HL-60 (cell line): ENCODE measurements around the gene FPR1.

Source experiments
- DNase-seq, 2 experiments: peaks; one replicate each; pipeline ENCODE4 v3.0.0-alpha.2; 2010 to 2020; ENCODE audit warnings: low read depth in 1 of 2, low spot score in 1 of 2
- H3K27ac ChIP-seq: fragments of 250-450 bp; sonication (Bioruptor Pico); replicated peaks from 2 replicates; pipeline ENCODE4 v1.5.1; 2020; ENCODE audit warnings: mild to moderate bottlenecking, moderate library complexity
- H3K27me3 ChIP-seq: fragments of 250-450 bp; sonication (Bioruptor Pico); 2 replicates; pipeline ENCODE4 v1.5.1; 2021; ENCODE audit warnings: mild to moderate bottlenecking, moderate library complexity; ENCODE audit not compliant: insufficient read depth, poor library complexity, severe bottlenecking
- H3K4me3 ChIP-seq: replicated peaks from 2 replicates; pipeline ENCODE4 v1.5.1; 2011; ENCODE audit warnings: mild to moderate bottlenecking, control low read depth, low read length; ENCODE audit not compliant: insufficient read depth
- GABPA ChIP-seq: IDR thresholded peaks from 2 replicates; pipeline ENCODE4 v1.6.1; 2012; ENCODE audit warnings: low read depth
- POLR2AphosphoS5 ChIP-seq: IDR thresholded peaks from 2 replicates; pipeline ENCODE4 v1.6.1; 2012; ENCODE audit warnings: low read depth
- REST ChIP-seq: IDR thresholded peaks from 2 replicates; pipeline ENCODE4 v1.6.1; 2012; ENCODE audit warnings: low read depth; ENCODE audit not compliant: insufficient replicate concordance
- SPI1 ChIP-seq: IDR thresholded peaks from 2 replicates; pipeline ENCODE4 v1.6.1; 2012; ENCODE audit warnings: low read depth, mild to moderate bottlenecking, borderline replicate concordance
- TF ChIP-seq, protein P1 (sequence below): IDR thresholded peaks from one replicate; pipeline ENCODE4 v1.5.1; 2011; ENCODE audit warnings: low read length, control low read depth, inconsistent platforms; ENCODE audit not compliant: insufficient read depth

Gene FPR1

GRCh38 chr19:51698296-51698695, 53.4 kb downstream of the FPR1 start:
- no peak for TF ChIP-seq REST
- TF ChIP-seq, protein P1, sequence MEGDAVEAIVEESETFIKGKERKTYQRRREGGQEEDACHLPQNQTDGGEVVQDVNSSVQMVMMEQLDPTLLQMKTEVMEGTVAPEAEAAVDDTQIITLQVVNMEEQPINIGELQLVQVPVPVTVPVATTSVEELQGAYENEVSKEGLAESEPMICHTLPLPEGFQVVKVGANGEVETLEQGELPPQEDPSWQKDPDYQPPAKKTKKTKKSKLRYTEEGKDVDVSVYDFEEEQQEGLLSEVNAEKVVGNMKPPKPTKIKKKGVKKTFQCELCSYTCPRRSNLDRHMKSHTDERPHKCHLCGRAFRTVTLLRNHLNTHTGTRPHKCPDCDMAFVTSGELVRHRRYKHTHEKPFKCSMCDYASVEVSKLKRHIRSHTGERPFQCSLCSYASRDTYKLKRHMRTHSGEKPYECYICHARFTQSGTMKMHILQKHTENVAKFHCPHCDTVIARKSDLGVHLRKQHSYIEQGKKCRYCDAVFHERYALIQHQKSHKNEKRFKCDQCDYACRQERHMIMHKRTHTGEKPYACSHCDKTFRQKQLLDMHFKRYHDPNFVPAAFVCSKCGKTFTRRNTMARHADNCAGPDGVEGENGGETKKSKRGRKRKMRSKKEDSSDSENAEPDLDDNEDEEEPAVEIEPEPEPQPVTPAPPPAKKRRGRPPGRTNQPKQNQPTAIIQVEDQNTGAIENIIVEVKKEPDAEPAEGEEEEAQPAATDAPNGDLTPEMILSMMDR = no peak
- TF ChIP-seq POLR2AphosphoS5 = no peak
- TF ChIP-seq GABPA = no peak
- no peak for TF ChIP-seq SPI1
- no peak overlapping the region for H3K4me3 ChIP-seq

GRCh38 chr19:51697169-51697776, 54.4 kb downstream of the FPR1 start:
- H3K27me3 ChIP-seq = no peaks in the 10 kb centered on the region
- no peak overlapping the region for H3K4me3 ChIP-seq
- no peak for TF ChIP-seq REST
- TF ChIP-seq POLR2AphosphoS5 = no peak
- no peak overlapping the region for H3K27ac ChIP-seq
- no peak for DNase-seq

More at GRCh38 chr19:51698296-51698695, 53.4 kb downstream of the FPR1 start:
- Histone ChIP-seq H3K27ac (no peak overlapping the region), H3K27me3 (no peaks in the 10 kb centered on the region)
- DNase-seq = no peak

- Histone ChIP-seq H3K4me3 (no peak overlapping the region), H3K27ac (no peak overlapping the region), H3K27me3 (no peaks in the 10 kb centered on the region)
- no peak for DNase-seq
- TF ChIP-seq SPI1 (no peak), GABPA (no peak), REST (no peak), POLR2AphosphoS5 (no peak)
- TF ChIP-seq, protein P1 = no peak
Observed at GRCh38 chr19:51696606-51697005, 55.1 kb downstream of the FPR1 start.
